ENCODE data around the gene ADAM22. TPM values are rescaled to one million over a fixed set of nuclear protein-coding genes. Genes with fewer than 3 reads are reported as not detected.

ADAM22 gene
- total and polyA plus RNA-seq, 9 donors = 1.0 to 18.0 (median 5.5) TPM

GRCh38 chr7:88150033-88150432 lies 216.0 kb downstream of the ADAM22 start:
- whole genome bisulfite sequencing, 3 donors = 89 to 91% (median 91%) methylated on average over 4 of the region's 4 CpGs

GRCh38 chr7:88151119-88151790 lies 217.2 kb downstream of the ADAM22 start:
- 79 to 87% (median 86%) methylated on average over 7 of the region's 7 CpGs for WGBS, 3 donors
- Histone ChIP-seq H3K27ac (no peak overlapping the region), H3K9me3 (no peaks in the 10 kb centered on the region), H3K4me3 (no peak overlapping the region), H3K4me1 (ENCODE audit: insufficient read depth) (no peaks in the 10 kb centered on the region), H3K27me3 (no peaks in the 10 kb centered on the region), H3K36me3 (no peaks in the 10 kb centered on the region)
- intact Hi-C loops (cut with DNase I) = no loop called here
- DNase-seq = no peak
- no peak for TF ChIP-seq EP300 (IDR thresholded peaks at IDR 0.05)
- TF ChIP-seq, protein P1, sequence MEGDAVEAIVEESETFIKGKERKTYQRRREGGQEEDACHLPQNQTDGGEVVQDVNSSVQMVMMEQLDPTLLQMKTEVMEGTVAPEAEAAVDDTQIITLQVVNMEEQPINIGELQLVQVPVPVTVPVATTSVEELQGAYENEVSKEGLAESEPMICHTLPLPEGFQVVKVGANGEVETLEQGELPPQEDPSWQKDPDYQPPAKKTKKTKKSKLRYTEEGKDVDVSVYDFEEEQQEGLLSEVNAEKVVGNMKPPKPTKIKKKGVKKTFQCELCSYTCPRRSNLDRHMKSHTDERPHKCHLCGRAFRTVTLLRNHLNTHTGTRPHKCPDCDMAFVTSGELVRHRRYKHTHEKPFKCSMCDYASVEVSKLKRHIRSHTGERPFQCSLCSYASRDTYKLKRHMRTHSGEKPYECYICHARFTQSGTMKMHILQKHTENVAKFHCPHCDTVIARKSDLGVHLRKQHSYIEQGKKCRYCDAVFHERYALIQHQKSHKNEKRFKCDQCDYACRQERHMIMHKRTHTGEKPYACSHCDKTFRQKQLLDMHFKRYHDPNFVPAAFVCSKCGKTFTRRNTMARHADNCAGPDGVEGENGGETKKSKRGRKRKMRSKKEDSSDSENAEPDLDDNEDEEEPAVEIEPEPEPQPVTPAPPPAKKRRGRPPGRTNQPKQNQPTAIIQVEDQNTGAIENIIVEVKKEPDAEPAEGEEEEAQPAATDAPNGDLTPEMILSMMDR (IDR thresholded peaks at IDR 0.05) = no peak
- TF ChIP-seq POLR2A (IDR thresholded peaks at IDR 0.05) = no peak

More at GRCh38 chr7:88150033-88150432, 216.0 kb downstream of the ADAM22 start:
- DNase-seq = no peak
- H3K9me3 ChIP-seq = no peaks in the 10 kb centered on the region
- H3K4me3 ChIP-seq = no peak overlapping the region
- H3K4me1 ChIP-seq (ENCODE audit: insufficient read depth) = no peaks in the 10 kb centered on the region
- no peaks in the 10 kb centered on the region for H3K27me3 ChIP-seq
- H3K27ac ChIP-seq = no peak overlapping the region
- no peaks in the 10 kb centered on the region for H3K36me3 ChIP-seq
- no peak for TF ChIP-seq EP300 (IDR thresholded peaks at IDR 0.05)
- TF ChIP-seq POLR2A (IDR thresholded peaks at IDR 0.05) = no peak
- TF ChIP-seq, protein P1 (IDR thresholded peaks at IDR 0.05) = no peak
- intact Hi-C loops (cut with DNase I) = no loop called here

DNA sequence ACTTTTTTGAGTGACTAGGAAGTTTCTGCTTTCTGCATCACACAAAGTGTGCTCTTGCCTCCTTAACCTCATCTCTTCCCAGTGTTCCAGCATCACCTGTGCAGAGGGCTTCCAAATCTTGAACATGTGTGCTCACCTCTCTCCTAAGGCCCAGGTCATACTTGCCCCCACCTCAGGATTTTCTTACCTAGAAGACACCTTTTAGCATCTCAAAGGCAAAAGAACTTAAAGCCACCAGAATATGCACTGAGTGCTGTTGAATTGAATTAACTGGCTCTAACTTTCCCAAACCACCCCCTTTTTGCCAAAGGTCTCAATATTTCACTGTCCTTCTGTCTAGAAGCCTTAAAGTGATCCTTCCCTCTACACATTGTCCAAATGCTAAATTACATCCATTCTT lies 219.3 kb downstream of the ADAM22 start:
- no peak for DNase-seq
- TF ChIP-seq, protein P1 (IDR thresholded peaks at IDR 0.05) = no peak
- TF ChIP-seq POLR2A (IDR thresholded peaks at IDR 0.05) (no peak), EP300 (IDR thresholded peaks at IDR 0.05) (no peak)
- no peak overlapping the region for H3K27ac ChIP-seq
- H3K27me3 ChIP-seq = no peaks in the 10 kb centered on the region
- no peaks in the 10 kb centered on the region for H3K9me3 ChIP-seq
- H3K4me1 ChIP-seq (ENCODE audit: insufficient read depth) = no peaks in the 10 kb centered on the region
- intact Hi-C loops (cut with DNase I) = no loop called here
- no peaks in the 10 kb centered on the region for H3K36me3 ChIP-seq
- H3K4me3 ChIP-seq = no peak overlapping the region

GRCh38 chr7:88155756-88156155 lies 221.7 kb downstream of the ADAM22 start:
- Histone ChIP-seq H3K9me3 (no peaks in the 10 kb centered on the region), H3K4me1 (ENCODE audit: insufficient read depth) (no peaks in the 10 kb centered on the region), H3K27ac (no peak overlapping the region), H3K27me3 (no peaks in the 10 kb centered on the region), H3K36me3 (no peaks in the 10 kb centered on the region), H3K4me3 (no peak overlapping the region)
- intact Hi-C loops (cut with DNase I) = no loop called here
- DNase-seq = no peak
- WGBS, 3 donors = 73 to 91% (median 75%) methylated on average over 4 of the region's 4 CpGs
- no peak for TF ChIP-seq EP300 (IDR thresholded peaks at IDR 0.05)
- no peak for TF ChIP-seq POLR2A (IDR thresholded peaks at IDR 0.05)
- TF ChIP-seq, protein P1 (IDR thresholded peaks at IDR 0.05) = no peak

Data from ovary (tissue), 9 donors.